Activated CD4-positive, CD25-positive, alpha-beta regulatory T cell treated with anti-CD3 and anti-CD28 coated beads, Interleukin-2, amount 50 U/mL, for 72 hours (primary cell): ENCODE results near the gene PCNX4.
"Not testable (repeated sequence)": the region's sequence is repeated elsewhere in the genome, so short reads cannot be mapped to it uniquely, and the experiment has no call there.

Experiments
- DNase-seq: peaks from one replicate; pipeline ENCODE4 v3.0.0; 2021

Gene PCNX4

DNA sequence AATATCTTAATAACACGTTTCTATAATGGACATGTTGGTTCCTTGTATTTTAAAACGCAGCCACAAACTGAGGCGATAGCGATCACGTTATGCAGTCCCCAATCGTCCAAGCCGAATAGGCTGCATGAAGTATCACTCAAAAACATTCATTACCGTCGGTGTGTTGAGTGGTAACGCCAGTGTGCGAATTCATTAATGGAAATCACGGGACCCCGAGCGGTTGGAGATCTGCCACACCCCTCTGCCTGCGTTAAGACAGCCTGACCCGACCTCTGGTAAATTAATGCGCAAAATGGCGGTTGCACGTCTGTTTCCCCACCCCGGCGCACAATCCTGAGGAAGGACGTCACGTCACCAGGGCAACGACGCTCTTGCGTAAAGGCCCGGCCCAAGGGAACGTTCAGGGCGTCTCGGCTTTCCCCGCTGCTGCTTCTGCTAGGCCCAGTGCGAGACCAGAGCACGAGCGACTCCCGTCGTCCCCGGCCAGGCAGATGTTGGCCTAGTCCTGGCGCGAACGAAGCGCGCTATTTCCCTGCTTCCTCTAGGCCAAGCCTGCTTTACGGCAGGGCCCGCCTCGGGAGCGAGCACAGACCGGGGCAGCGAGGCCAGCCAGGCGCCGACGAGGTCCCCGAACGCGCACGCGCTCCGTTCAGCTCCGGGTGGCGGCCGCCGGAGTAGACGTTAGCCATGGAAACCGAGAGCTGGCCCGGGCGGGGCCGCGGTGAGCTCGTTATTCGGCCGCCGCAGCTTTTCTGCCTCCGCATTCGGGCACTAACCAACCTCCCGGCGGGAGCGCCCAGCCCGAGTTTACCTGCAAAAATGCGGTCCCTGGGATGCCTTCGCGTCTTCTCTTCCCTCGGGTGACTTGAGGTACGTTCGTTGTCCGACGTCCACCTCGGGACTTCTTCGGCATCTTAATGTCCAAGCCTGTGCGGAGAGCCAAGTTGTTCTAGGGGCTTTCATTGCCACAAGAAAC lies at the start of gene PCNX4:
TSS of gene PCNX4 (plus strand) at position 374 of the 976 bp plus-strand sequence. CDS start 15,716 bp downstream, outside the sequence.
- DNase-seq, result peak; percentile 90

DNA sequence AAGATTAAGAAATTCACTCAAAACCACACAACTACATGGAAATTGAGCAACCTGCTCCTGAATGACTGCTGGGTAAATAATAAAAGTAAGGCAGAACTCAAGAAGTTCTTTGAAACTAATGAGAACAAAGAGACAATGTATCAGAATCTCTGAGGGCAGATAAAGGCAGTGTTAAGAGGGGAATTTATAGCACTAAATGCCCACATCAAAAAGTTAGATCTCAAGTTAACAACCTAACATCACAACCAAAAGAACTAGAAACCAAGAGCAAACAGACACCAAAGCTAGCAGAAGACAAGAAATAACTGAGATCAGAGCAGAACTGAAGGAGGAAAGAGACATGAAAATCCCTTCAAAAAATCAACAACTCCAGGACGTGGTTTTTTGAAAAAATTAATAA lies 43.7 kb upstream of the PCNX4 start:
- not testable (repeated sequence) for DNase-seq

DNA sequence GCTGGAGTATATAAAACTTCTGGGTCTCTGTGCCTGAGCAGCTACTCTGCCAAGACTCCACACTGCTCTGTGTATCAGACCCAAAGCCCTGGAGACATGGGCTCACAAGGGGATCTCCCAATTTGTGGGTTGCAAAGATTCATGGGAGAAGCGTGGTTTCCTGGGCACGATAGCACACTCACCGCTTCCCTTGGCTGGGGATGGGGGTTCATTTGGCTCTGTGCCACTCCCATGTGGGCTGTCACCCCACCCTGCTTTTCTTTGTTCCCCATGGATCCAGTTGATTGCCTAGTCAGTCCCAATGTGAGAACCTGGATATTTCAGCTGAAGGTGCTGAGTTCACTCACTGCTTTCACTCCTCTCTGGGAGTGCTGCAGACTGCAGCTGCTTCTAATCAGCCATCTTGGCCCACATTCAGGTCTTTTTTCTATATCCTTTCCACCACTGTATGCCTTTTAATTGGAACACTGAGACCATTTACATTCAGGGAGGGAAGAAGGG lies 40.0 kb upstream of the PCNX4 start:
- DNase-seq, result no peak

DNA sequence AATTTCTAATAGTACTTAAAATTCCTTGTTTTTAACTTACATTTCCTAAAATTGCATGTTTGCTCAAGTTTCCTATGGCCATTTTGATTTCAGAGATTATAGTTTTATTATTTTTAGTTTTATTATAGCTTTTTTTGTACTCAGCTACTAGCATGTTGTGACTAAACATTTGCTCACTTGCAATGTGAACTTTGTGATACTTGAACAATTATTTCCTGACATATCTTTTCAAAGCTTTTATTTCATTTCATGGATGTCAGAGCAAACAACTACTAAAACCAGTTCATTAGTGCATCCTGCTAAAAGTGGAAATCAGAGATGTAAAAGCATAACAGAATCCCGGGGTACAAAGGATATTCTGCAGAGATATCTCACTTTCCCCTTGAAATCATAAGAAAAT lies 33.6 kb upstream of the PCNX4 start:
- no peak for DNase-seq

DNA sequence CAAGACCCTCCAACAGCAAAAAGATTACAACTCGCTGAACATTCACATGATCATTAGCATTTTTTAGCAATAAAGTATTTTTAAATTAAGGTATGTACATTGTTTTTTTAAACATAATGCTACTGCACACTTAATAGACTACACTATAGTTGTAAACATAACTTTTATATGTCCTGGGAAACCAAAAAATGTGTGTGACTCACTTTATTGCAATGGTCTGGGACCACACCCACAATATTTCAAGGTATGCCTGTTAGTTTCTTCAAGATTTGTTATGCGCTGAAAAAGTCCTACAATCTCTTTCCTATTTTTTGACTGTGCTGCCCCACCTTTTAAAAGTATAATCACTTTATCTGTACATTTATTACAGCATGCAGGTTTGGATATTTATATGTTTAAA lies 30.4 kb upstream of the PCNX4 start:
- no peak for DNase-seq

DNA sequence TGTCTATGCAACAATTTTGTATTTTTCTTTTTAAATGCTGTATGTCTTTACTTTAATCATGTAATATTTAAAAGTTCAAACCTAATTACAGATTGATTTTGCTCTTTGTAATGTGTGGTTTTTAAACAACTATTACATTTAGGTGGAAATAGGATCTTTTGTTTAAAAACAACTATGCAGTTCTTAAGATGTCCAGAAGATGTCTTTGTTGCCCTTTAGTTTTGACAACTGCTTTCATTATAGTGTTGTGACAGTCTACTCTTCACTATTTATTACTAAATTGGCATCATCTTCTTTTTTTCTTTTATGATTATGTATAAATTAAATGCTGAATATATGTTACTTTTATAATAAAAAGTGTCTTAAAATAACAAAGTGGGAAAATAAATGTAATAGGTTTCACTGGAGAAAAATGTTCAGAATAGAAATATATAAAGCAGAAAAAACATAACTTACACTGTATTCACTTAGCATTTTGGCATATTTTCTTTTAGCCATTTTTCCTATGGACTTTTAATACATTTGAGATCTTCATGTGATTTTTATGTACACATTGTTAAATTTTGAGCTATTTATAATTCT lies 27.1 kb upstream of the PCNX4 start:
- DNase-seq, result no peak

DNA sequence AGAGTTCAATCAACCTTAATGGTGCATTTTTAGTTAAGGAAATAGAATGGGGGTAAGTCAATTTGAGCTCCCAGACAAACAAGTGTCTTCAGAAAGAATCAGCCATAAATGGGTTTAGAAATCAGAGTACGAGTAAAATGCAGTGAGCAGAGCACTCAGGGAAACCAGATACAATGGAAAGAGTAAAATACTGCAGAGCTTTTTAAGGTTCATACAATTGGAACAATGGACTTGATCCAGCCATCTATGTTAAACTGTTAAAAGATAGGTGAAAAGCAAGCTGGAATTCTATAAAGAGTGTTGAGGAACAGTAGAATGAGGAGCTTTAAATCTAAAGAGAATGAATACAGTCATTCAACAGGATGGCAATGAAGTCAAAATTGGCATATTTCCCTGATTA lies 23.8 kb upstream of the PCNX4 start:
- DNase-seq, result no peak

DNA sequence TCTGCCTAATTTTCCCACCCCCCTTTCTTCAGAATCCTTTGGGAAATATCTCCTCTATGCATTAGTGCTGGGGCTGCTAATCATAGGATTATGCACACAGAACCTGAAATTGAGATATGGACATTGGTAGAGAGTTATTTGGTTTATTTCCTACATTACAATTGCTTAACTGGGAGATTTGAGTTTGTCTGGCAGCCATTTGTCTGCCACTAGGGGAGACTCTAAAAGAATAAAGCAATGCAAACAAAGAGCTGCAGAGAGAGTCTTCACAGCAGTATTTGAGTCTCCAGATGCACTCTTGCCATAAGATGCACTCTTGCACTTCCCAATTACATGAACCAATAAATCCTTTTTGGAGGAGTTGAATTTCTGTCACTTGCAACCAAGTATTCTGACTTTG lies 12.0 kb upstream of the PCNX4 start:
- no peak for DNase-seq

DNA sequence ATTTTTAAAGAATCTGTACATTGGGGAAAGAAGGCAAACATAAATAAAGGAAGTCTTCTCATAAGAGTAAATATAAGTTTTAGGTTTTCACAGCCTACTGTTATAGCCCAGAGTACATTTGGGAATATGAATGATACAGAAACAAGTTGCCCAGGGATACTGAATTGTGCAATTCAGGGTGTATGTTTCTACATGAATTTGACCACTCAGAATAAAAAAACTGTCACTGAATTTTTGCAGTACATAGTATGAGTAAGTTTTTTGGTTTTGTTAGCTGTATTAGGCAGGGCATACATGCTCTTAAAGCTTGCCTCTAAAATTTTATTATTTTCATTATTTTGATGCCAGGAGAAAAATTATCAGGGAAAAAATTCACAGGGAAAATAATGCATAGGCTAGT lies 6.6 kb upstream of the PCNX4 start:
- DNase-seq, result no peak

DNA sequence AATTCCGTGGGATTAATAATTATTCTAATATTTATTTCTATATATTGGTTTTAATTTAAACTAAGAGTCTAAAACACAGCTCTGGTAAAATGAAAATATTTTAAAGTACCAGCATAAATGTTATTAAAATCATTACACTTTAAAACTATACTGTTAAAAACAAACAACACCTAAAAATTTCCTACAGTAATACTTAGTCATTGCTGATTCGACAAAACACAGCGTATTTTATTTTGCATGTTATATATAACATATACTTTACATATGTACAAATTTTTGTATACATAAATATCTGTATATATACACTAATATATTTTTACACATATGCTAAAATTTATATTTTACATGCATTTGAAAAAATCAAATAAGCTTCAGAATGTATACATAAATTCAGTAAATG lies 6.0 kb upstream of the PCNX4 start:
- no peak for DNase-seq

DNA sequence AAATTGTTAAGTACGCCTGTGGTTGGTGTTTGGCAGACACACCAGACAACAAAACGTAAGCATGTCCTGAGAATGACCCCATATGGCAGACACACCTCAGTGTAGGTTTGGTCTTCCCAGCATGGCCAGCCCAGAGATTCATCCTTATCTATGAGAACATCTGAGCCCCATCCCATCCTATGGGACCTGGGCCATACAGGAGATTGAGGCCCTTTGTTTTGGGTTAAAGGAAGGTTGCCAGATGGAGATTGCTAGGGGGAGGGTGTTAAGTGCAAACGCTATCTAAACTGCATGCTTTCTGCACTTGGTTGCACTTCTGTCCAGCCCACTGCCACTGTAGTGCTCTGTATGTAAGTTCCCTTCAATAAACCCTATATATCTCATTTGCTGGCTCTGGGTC lies 4.1 kb upstream of the PCNX4 start:
- DNase-seq, result no peak

DNA sequence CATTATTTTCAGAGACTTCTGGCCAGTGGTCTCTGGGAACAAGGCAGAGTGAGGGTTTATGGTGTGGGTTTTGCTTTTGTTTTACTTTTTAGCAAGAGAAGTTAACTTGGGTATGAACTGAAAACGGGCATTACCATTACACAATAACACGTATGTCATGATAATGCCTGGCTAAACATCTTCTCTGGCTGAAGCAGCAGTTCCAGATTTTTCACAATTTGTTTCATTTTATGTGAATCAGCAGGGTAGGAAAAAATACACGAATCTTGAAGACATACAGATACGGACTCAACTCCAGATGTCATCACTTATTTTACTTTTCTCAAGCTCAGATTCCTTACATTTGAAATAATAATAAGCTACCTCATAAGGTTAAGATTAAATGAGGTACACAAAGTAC lies 2.5 kb upstream of the PCNX4 start:
- DNase-seq, result no peak

DNA sequence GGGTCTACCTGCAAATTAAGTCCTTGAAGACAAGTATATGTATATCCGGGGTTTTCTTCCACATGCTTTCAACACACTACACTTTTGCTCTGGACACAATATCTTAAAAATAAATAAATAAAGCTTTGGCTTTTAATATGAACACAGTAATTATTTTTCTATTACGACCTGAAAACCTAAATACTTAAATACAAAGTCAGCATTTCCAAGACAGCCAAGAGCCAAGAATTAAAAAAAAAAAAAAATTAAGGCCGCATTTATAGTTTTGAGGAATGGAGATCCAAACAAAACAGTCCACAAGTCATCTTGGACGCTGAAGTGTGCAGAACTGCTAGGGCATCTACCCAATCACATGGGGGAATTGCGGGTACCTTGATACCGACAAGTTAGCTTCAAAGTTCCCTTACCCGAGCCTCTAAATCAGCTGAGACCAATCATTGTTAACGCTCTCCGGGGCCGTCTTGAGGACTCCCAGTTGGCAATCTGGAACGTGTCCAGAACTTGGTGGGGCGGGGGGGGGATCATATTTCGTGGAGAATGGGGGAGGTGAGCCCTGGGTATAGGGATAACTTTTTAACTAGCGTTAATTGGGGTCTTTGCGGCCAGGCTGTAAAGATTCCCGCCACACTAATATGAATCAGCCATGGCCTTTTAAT lies 731 bp upstream of the PCNX4 start:
- DNase-seq, result no peak

DNA sequence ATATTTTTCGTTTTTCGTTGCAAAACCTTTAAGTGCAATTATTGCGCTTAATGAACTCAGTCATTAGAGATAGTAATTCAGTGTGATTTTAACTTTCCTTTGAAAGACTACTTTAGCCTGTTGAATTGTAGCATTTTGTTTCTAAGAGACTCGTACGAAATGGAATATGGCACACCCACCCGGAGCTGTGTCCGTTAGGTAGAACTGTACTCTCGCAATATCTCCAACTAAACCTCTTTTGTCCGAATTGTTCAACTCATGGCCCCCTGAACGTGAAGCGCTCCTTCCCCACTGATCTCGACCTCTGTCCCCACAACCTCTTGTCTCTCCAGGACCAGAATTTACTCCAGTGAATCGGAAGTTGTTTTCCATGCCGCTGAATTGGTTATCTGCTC lies 800 bp downstream of the PCNX4 start:
- DNase-seq, result no peak

DNA sequence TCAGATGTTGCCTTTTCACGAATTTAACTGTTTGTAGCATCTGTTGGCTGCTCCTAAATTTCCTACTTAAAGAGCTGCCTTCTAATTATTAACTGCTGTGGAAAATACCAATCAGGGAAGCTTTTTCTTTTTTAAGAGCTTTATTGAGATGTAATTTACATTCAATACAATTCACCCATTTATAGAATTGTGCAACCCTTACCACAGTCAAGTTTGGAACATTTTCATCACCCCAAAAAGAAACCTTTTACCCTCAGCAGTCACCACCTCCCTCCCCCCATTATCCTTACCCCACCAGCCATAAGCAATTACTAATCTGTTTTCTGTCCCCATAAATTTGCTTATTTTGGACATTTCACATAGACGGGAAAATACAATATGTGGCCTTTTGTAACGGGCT lies 1.4 kb downstream of the PCNX4 start:
- no peak for DNase-seq

DNA sequence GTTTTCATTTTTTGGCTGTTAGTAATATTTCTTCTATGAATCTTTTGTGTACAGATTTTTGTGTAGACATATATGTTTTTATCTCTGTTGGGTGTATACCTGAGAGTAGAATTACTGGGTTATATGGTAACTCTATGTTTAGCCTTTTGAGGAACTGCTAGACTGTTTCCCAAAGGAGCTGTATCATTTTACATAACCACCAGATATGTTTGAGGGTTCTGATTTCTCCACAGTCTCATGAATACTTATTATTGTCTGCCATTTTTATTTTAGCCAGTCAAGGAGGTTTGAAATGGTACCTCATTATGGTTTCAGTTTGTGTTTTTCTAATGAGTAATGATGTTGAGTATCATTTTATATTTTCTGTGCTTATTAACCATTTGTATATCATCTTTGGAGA lies 1.9 kb downstream of the PCNX4 start:
- DNase-seq, result no peak

DNA sequence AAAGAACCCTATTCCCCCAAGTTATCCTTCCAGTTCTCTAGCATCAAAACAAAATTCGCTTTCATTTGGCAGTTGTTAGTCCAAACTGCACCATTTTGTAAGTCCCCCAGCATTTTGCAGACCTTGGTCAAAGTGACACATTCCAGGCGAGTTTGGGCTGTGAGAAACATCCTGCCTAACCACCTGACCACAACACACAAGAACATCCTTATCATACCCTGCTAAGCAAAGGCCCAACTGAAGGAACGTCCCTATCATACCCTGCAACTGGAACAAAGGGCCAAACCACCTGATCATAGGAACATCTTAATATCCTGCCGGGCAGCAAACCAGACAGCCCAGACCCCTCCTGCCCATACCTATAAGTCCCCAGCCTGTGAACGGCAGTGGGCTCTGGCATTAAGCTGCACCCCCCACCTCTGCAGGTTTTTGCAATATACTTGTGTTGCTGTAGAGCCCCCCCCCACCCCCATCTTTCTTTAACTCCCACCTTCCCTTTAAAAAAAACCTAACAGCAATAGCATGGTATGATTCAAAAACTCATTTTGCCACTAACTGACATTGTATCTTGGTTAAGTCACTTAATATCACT lies 2.7 kb downstream of the PCNX4 start:
- no peak for DNase-seq

DNA sequence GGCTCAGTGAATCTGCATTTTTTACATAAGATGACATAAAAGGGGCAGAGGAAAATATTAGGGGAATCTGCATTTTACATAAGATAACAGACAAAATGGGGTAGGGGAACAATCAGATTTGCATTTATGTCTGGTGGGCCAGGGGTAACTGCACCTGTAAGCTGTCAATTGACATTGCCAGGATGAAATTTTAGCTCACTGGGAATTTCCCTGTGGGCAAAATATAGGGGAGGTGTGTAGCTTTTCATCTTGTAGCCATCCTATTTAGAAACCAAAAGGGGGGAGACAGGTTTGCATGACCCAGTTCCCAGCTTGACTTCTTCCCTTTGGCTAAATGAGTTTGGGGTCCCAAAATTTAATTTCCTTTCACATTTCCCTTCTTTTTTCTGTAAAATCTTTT lies 3.5 kb downstream of the PCNX4 start:
- no peak for DNase-seq

DNA sequence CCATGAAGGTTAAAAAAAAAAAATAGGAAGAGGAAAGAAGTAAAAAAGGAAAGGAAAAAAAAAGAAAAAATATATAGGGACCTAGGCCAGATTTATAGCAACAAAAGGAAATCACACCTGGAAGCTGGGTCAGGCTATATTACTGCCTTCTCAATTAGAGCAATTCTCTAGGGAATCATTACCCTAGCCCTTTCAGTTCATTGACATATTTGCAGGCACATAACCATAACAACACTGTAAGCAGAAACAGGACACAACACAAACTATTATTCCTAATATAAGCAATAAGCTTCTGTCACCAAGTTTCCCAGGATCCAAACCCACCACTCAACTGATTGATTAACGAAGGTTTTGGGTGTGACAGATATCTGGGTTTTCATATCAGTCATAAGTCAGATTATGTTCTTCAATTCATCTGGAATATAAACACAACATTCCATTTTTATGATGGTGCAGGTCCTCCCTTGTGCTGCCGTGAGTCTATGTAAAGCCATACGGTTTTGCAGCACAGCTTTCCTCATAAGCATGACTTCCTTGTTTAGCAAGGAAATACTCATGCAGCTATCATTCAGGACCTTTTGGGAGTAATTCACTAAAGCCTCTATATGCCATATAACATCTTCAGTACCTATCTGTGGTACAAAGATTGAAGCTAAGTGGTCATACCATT lies 4.2 kb downstream of the PCNX4 start:
- DNase-seq, result no peak

DNA sequence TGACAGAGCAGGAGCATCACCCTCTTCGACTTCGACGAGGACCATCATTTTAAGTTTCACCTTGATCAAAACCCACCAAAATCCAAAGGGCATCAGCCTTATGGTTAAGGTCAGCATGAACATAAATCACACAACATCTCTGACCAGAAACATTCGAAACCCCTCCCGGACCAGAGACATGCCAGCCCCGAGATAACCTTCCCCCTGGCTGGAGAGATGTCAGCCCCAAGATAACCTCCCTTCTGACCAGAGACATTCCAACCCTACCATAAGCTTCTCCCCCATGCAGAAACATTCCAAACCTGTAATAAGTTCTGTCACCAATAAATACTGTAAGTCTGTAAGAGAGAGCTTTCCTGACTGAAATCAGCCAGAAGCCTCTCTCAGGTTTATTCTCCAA lies 6.3 kb downstream of the PCNX4 start:
- no peak for DNase-seq

DNA sequence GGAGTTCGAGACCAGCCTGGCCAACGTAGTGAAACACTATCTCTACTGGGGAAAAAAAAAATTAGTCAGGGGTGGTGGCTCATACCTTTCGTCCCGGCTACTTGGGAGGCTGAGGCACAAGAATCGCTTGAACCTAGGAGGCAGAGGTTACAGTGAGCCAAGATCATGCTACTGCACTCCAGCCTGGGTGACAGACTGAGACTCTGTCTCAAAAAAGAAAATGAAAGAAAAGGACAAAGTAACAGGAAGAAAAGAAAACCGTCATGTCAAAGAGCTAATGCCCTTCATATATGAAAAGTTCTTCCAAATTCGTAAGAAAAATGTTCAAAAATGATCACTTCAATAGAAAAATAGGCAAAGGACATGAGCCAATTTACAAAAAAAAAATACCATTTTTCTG lies 8.1 kb downstream of the PCNX4 start:
- DNase-seq, result not testable (repeated sequence)

DNA sequence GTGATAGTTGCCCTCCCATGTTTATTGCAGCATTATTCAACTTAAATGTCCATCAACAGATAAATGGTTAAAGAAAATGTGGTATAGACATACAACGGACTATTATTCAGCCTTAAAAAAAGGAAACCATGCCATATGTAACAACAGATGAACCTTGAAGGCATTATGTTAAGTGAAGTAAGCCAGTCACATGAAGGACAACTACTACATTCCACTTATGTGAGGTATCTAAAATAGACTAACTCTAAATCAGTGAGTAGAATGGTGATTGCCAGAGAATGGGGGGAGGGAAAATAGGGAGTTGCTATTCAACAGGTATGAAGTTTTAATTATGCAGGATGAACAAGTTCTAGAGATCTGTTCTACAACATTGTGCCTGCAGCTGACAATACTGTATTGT lies 10.1 kb downstream of the PCNX4 start:
- no peak for DNase-seq

DNA sequence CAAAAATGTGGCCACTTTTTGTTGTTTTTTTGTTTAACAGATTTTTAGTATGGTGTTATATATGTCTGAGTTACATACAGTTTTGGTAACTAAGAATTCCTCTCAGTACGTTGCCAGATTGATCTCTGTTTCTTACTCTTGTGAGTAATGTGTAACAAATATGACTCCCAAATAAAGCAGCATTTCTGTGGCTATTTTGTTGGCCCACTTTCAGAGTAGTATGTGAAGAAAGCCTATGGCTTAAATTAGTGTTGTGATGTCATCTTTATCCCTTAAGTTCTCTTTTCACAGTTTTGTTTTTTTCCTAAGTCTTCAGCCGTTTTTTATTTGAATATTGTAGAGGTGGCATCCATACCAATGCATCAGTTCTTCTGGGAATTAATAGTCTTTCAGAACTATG lies 10.7 kb downstream of the PCNX4 start:
- no peak for DNase-seq
